ENCODE results near the gene SLC22A31. TPM values are rescaled to one million over a fixed set of nuclear protein-coding genes. Genes with fewer than 3 reads are reported as not detected.

SLC22A31 gene
- total RNA-seq, 1 experiment from 2014 or later = not detected

DNA sequence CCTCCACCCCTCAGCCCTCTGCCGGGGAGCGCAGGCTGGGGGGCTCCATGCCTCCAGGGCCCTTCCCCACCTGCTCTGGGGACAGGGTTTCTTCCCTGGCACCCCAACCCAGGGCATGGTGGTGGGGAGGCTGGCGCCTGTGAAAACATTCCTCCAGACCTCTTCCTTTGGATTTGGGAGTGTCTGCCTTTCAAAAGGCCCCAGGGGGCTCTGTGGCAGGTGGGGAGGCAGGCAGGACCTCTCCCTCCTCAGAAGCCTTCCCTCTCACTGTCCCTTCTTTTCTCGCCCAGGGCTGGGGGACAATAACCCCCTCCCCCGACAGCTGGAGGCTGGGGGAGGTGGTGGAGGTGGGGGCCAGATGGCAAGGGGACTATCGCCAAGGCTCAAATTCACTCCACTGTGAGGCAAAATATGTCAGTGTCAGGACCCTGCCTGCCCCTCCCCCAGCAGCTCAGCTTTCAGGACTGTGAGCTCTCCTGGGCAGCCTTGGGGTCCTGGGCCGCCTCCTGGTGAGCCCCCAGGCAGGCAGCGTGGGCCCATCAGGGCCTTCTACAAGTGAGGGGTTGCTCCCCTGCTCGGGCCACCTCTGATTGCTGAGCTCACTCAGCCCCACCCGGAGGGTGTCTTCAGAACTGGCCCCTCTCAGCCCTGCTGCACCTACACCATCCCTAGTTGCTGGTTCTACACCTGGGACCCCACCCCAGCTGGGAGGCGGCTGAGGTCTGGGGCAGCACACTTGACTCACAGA, 27.0 kb downstream of the SLC22A31 start:
- peaks cover 5% of the 10 kb centered on the region for H3K4me1 Mint-ChIP-seq (ENCODE audit: insufficient read depth, unreplicated experiment)
- intact Hi-C loops (cut with micrococcal nuclease) = no loop called here
- TF ChIP-seq, protein P1, sequence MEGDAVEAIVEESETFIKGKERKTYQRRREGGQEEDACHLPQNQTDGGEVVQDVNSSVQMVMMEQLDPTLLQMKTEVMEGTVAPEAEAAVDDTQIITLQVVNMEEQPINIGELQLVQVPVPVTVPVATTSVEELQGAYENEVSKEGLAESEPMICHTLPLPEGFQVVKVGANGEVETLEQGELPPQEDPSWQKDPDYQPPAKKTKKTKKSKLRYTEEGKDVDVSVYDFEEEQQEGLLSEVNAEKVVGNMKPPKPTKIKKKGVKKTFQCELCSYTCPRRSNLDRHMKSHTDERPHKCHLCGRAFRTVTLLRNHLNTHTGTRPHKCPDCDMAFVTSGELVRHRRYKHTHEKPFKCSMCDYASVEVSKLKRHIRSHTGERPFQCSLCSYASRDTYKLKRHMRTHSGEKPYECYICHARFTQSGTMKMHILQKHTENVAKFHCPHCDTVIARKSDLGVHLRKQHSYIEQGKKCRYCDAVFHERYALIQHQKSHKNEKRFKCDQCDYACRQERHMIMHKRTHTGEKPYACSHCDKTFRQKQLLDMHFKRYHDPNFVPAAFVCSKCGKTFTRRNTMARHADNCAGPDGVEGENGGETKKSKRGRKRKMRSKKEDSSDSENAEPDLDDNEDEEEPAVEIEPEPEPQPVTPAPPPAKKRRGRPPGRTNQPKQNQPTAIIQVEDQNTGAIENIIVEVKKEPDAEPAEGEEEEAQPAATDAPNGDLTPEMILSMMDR (IDR thresholded peaks at IDR 0.05; ENCODE audit: unreplicated experiment) = no peak
- POLR2A ChIA-PET = no interaction called here
- DNase-seq (ENCODE audit: unreplicated experiment) = no peak
- H3K27me3 Mint-ChIP-seq (ENCODE audit: insufficient read depth, unreplicated experiment) = no peaks in the 10 kb centered on the region
- CTCF ChIA-PET = interaction anchor here (0.6 to 0.7 kb wide), 2 partner anchors 38 to 137 kb away, joined by 3 to 4 read pairs; no protein-coding TSS in a partner anchor
- H3K27ac Mint-ChIP-seq (ENCODE audit: low read depth, unreplicated experiment) = no peak overlapping the region
- BruUV-seq (replicated peaks) = no TSS peak
- H3K36me3 Mint-ChIP-seq (ENCODE audit: insufficient read depth, unreplicated experiment) = no peaks in the 10 kb centered on the region
- H3K4me3 Mint-ChIP-seq (ENCODE audit: unreplicated experiment) = no peak overlapping the region
- no peaks in the 10 kb centered on the region for H3K9me3 Mint-ChIP-seq (ENCODE audit: unreplicated experiment)

DNA sequence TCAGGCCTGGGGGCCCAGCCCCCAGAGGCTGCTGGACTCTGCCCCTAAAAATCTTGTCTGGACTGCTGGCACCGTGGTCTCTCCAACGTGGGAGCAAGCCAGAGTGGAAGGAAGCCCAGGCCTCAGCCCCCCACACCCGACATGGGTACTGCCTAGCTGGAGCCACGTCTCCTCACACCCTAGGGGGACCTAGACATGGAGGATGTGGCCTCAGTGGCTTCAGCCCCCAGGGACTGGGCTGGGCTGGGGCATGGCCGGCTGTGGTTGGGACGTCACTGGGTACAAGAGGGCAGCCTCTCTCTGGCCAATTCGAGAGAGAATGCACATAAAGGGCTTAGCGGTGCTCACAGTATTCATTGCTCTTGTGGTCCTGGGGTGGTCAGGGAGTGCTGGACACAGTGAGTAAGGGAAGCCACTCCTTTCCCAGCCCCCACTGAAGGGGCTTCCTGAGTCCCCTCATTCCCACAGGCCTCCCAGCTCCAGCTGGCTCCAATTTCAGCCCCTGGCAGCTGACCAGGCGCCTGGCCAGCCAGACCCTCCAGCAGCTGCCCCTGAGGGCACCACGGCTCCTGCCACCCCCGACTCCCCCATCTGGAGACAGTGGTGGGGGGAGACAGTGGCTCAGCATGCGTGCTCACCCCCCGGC, 27.7 kb downstream of the SLC22A31 start:
- Mint-ChIP-seq H3K36me3 (ENCODE audit: insufficient read depth, unreplicated experiment) (no peaks in the 10 kb centered on the region), H3K9me3 (ENCODE audit: unreplicated experiment) (no peaks in the 10 kb centered on the region), H3K27me3 (ENCODE audit: insufficient read depth, unreplicated experiment) (no peaks in the 10 kb centered on the region), H3K4me3 (ENCODE audit: unreplicated experiment) (no peak overlapping the region), H3K4me1 (ENCODE audit: insufficient read depth, unreplicated experiment) (peaks cover 5% of the 10 kb centered on the region), H3K27ac (ENCODE audit: low read depth, unreplicated experiment) (no peak overlapping the region)
- TF ChIP-seq, protein P1 (IDR thresholded peaks at IDR 0.05; ENCODE audit: unreplicated experiment) = no peak
- intact Hi-C loops (cut with micrococcal nuclease) = no loop called here
- no TSS peak for BruUV-seq (replicated peaks)
- ChIA-PET POLR2A (interaction anchor here (1.7 kb wide), 1 partner anchor 361 kb away, joined by 8 read pairs; the partner anchor contains the start of gene APRT), CTCF (interaction anchor here (0.7 kb wide), 1 partner anchor 466 kb away, joined by 3 read pairs; the partner anchor contains the start of genes CTU2 and RNF166)
- no peak for DNase-seq (ENCODE audit: unreplicated experiment)

DNA sequence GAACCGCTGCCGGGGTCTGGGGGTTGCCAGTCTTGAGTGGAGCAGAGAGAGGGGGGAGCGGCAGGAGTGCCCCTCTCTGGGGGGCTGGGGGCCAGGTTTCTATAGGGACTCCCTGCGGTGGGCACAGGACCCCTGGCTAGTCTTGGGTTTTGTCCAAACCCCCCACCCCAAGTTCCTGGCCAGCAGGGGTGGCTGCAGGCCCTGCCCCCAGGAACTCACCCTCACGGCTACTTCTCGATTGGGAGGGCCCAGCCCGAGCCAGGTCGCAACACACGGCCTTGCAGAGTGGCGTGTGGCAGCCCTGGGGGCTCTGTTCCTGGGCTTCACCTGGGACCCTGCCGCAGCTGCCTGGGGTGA, 28.2 kb downstream of the SLC22A31 start:
- TF ChIP-seq, protein P1 (IDR thresholded peaks at IDR 0.05; ENCODE audit: unreplicated experiment) = no peak
- DNase-seq (ENCODE audit: unreplicated experiment) = no peak
- Mint-ChIP-seq H3K27ac (ENCODE audit: low read depth, unreplicated experiment) (no peak overlapping the region), H3K27me3 (ENCODE audit: insufficient read depth, unreplicated experiment) (no peaks in the 10 kb centered on the region), H3K4me1 (ENCODE audit: insufficient read depth, unreplicated experiment) (peaks cover 5% of the 10 kb centered on the region), H3K9me3 (ENCODE audit: unreplicated experiment) (no peaks in the 10 kb centered on the region), H3K4me3 (ENCODE audit: unreplicated experiment) (no peak overlapping the region), H3K36me3 (ENCODE audit: insufficient read depth, unreplicated experiment) (no peaks in the 10 kb centered on the region)
- POLR2A ChIA-PET = interaction anchor here (1.7 kb wide), 1 partner anchor 360 kb away, joined by 8 read pairs; the partner anchor contains the start of gene APRT
- BruUV-seq (replicated peaks) = no TSS peak
- CTCF ChIA-PET = interaction anchor here (0.7 kb wide), 1 partner anchor 466 kb away, joined by 3 read pairs; the partner anchor contains the start of genes CTU2 and RNF166
- intact Hi-C loops (cut with micrococcal nuclease) = no loop called here
